HCT116 (cell line): ENCODE measurements around the gene GOLGA1. TPM values are rescaled to one million over a fixed set of nuclear protein-coding genes. Genes with fewer than 3 reads are reported as not detected.
A peak's percentile ranks its signal among the peaks of the same experiment; 100 is the strongest.

ENCODE experiments used
- ATAC-seq: fragments of 200-7000 bp; cut with Tn5 transposase; 2 replicates; pipeline ENCODE4 v1.9.1; 2020; ENCODE audit warnings: mild to moderate bottlenecking, moderate library complexity
- Bru-seq: library from RNA; stranded (reverse); fragments of 400-500 nt; gene quantifications from one replicate; lab custom pipeline; 2021; lab: Mats Ljungman, UMichigan
- BruChase-seq, 2 experiments: library from RNA; stranded (reverse); fragments of 400-500 nt; gene quantifications; one replicate each; lab custom pipeline; 2021; lab: Mats Ljungman, UMichigan
- BruUV-seq: library from RNA; stranded (reverse); fragments of 400-500 nt; replicated peaks from 2 replicates; lab custom pipeline; 2021; lab: Mats Ljungman, UMichigan
- CTCF ChIA-PET: fragments of 300-600 bp; sonication (Branson Sonifier 250); formaldehyde crosslinking; loops from one replicate; lab custom pipeline; 2021; ENCODE audit warnings: antibody characterized with exemption; lab: Charles Lee
- POLR2A ChIA-PET: fragments of 300-600, 350-600 bp; sonication (Branson Sonifier 250); formaldehyde crosslinking; loops from one replicate; lab custom pipeline; 2021; ENCODE audit warnings: antibody characterized with exemption; lab: Charles Lee
- RAD21 ChIA-PET, 2 experiments: fragments of 300-600 bp; sonication (Branson Sonifier 250); formaldehyde crosslinking; loops; one replicate each; lab custom pipeline; 2023; ENCODE audit warnings: low total read pairs in 2 of 2; ENCODE audit not compliant: uncharacterized antibody in 2 of 2, unreplicated experiment in 2 of 2, low non-redundant PET in 1 of 2; lab: Charles Lee
- DNase-seq: peaks from one replicate; pipeline ENCODE4 v3.0.0-alpha.2; 2010; ENCODE audit warnings: low read depth, low spot score
- H2AFZ ChIP-seq: fragments of 200-600 bp; shearing (Covaris generic), sonication (generic); 2 replicates; pipeline ENCODE4 v1.6.1; 2017; ENCODE audit warnings: low read depth, mixed run types, mixed read lengths, antibody characterized with exemption, low read length; ENCODE audit not compliant: poor library complexity, severe bottlenecking
- H3K27ac ChIP-seq: 2 replicates; pipeline ENCODE4 v1.5.1; 2012; ENCODE audit warnings: low read depth, low read length
- H3K27me3 ChIP-seq: fragments of 200-600 bp; sonication (generic); 2 replicates; pipeline ENCODE4 v1.6.1; 2016; ENCODE audit warnings: mixed run types, low read length, mixed read lengths; ENCODE audit not compliant: insufficient read depth
- H3K36me3 ChIP-seq, 2 experiments: fragments of 200-500 bp in 1 of 2; fragments of 200-600 bp in 1 of 2; sonication (Bioruptor generic) in 1 of 2; sonication (generic) in 1 of 2; 2 replicates each; pipeline versions ENCODE4 v1.5.1 to v1.6.1; 2014 to 2016; ENCODE audit warnings: low read length in 2 of 2, inconsistent platforms in 1 of 2, mixed read lengths in 1 of 2, mixed run types in 1 of 2; ENCODE audit not compliant: insufficient read depth in 2 of 2, control insufficient read depth in 1 of 2
- H3K4me1 ChIP-seq, 2 experiments: fragments of 200-600 bp in 1 of 2; sonication (generic) in 1 of 2; 2 replicates each; pipeline versions ENCODE4 v1.5.1 to v1.6.1; 2012 to 2017; ENCODE audit warnings: low read length in 2 of 2, inconsistent platforms in 1 of 2, mild to moderate bottlenecking in 1 of 2, mixed read lengths in 1 of 2, mixed run types in 1 of 2, moderate library complexity in 1 of 2; ENCODE audit not compliant: insufficient read depth in 2 of 2, control insufficient read depth in 1 of 2
- H3K4me2 ChIP-seq: fragments of 200-600 bp; sonication (generic); 2 replicates; pipeline ENCODE4 v1.6.1; 2017; ENCODE audit warnings: mixed run types, low read length, mixed read lengths
- H3K4me3 ChIP-seq, 2 experiments: fragments of 200-600 bp in 1 of 2; sonication (generic) in 1 of 2; replicated peaks in 1 of 2; 2 replicates each; pipeline ENCODE4 v1.5.1; 2011 to 2016; ENCODE audit warnings: low read length in 2 of 2, control low read depth in 1 of 2, low read depth in 1 of 2, mild to moderate bottlenecking in 1 of 2, mixed read lengths in 1 of 2, mixed run types in 1 of 2
- H3K79me2 ChIP-seq: fragments of 200-600 bp; sonication (generic); 2 replicates; pipeline ENCODE4 v1.6.1; 2017; ENCODE audit warnings: mild to moderate bottlenecking, mixed run types, low read length, moderate library complexity, mixed read lengths; ENCODE audit not compliant: insufficient read depth
- H3K9ac ChIP-seq: fragments of 200-600 bp; sonication (generic); 2 replicates; pipeline ENCODE4 v1.6.1; 2016; ENCODE audit warnings: low read length, mixed read lengths
- H3K9me2 ChIP-seq: fragments of 200-600 bp; sonication (generic), shearing (Covaris generic); 2 replicates; pipeline ENCODE4 v1.6.1; 2017; ENCODE audit warnings: mixed run types, mild to moderate bottlenecking, moderate library complexity; ENCODE audit not compliant: insufficient read depth
- H3K9me3 ChIP-seq, 2 experiments: fragments of 200-500 bp in 1 of 2; fragments of 200-600 bp in 1 of 2; sonication (Bioruptor generic) in 1 of 2; sonication (generic) in 1 of 2; 2 replicates each; pipeline ENCODE4 v1.6.1; 2014 to 2017; ENCODE audit warnings: low read length in 2 of 2, mixed read lengths in 2 of 2, inconsistent platforms in 1 of 2, low read depth in 1 of 2, mild to moderate bottlenecking in 1 of 2, mixed run types in 1 of 2, moderate library complexity in 1 of 2; ENCODE audit not compliant: control insufficient read depth in 1 of 2, insufficient read depth in 1 of 2
- H4K20me1 ChIP-seq: fragments of 200-600 bp; sonication (generic), shearing (Covaris generic); 2 replicates; pipeline ENCODE4 v1.6.1; 2017; ENCODE audit warnings: mixed run types, mild to moderate bottlenecking, moderate library complexity; ENCODE audit not compliant: insufficient read depth
- CEBPB ChIP-seq: IDR thresholded peaks from 2 replicates; pipeline ENCODE4 v1.6.1; 2012; ENCODE audit warnings: low read depth
- EGR1 ChIP-seq: IDR thresholded peaks from 2 replicates; pipeline ENCODE4 v1.6.1; 2012; ENCODE audit warnings: low read depth
- ELF1 ChIP-seq: IDR thresholded peaks from 2 replicates; pipeline ENCODE4 v1.6.1; 2012; ENCODE audit warnings: low read depth, borderline replicate concordance
- EZH2 ChIP-seq: fragments of 200-600 bp; sonication (generic); IDR thresholded peaks from 2 replicates; pipeline ENCODE4 v1.6.1; 2017; ENCODE audit warnings: antibody characterized with exemption, mixed run types
- EZH2phosphoT487 ChIP-seq: fragments of 200-600 bp; IDR thresholded peaks from 2 replicates; pipeline ENCODE4 v1.6.1; 2018; ENCODE audit warnings: antibody characterized with exemption, borderline replicate concordance
- JUND ChIP-seq: IDR thresholded peaks from 2 replicates; pipeline ENCODE4 v1.6.1; 2012
- POLR2A ChIP-seq: IDR thresholded peaks from 2 replicates; pipeline ENCODE4 v1.7.0; 2011; ENCODE audit warnings: borderline replicate concordance; ENCODE audit not compliant: insufficient read depth, insufficient read length; ENCODE audit errors: extremely low read depth
- POLR2AphosphoS5 ChIP-seq: IDR thresholded peaks from 2 replicates; pipeline ENCODE4 v1.6.1; 2011; ENCODE audit warnings: mild to moderate bottlenecking, low read depth, low read length, moderate library complexity
- RAD21 ChIP-seq: IDR thresholded peaks from 2 replicates; pipeline ENCODE4 v1.6.1; 2012; ENCODE audit warnings: low read depth, mild to moderate bottlenecking
- SP1 ChIP-seq: IDR thresholded peaks from 2 replicates; pipeline ENCODE4 v1.6.1; 2012; ENCODE audit warnings: low read depth
- SRF ChIP-seq: IDR thresholded peaks from 2 replicates; pipeline ENCODE4 v1.6.1; 2012; ENCODE audit warnings: low read depth
- ZFX ChIP-seq: fragments of 450-650 bp; IDR thresholded peaks from 2 replicates; pipeline ENCODE4 v1.6.1; 2017
- ZNF274 ChIP-seq: fragments of 200-500 bp; sonication (Bioruptor generic); IDR thresholded peaks from 2 replicates; pipeline ENCODE4 v1.6.1; 2014; ENCODE audit warnings: mild to moderate bottlenecking, low read depth, low read length, inconsistent platforms
- intact Hi-C: fragments of 100-400 bp; cut with micrococcal nuclease; formaldehyde crosslinking; loops from 2 replicates; pipeline ENCODE4 v1.10.0; 2022
- long read RNA-seq: library from polyadenylated mRNA; unstranded; transcript quantifications from one replicate; pipeline ENCODE4 v2.0.0, GENCODE V29; 2021; ENCODE audit not compliant: unreplicated experiment
- polyA plus RNA-seq: library from polyadenylated mRNA; unstranded; fragments of >200 nt; gene quantifications from 2 replicates; pipeline ENCODE4 v1.2.1, GENCODE V29; 2012; ENCODE audit warnings: missing spikeins
- total RNA-seq: library from RNA; stranded (reverse); gene quantifications from one replicate; pipeline ENCODE4 v1.2.1, GENCODE V29; 2021; ENCODE audit not compliant: unreplicated experiment
- TF ChIP-seq, protein P1 (sequence below): IDR thresholded peaks from 2 replicates; pipeline ENCODE4 v1.6.1; 2011; ENCODE audit warnings: mild to moderate bottlenecking, low read length, moderate library complexity; ENCODE audit not compliant: insufficient replicate concordance; ENCODE audit errors: extremely low read depth
- TF ChIP-seq, protein P2 (sequence below): IDR thresholded peaks from 2 replicates; pipeline ENCODE4 v1.6.1; 2012
- TF ChIP-seq, protein P3 (sequence below): IDR thresholded peaks from 2 replicates; pipeline ENCODE4 v1.6.1; 2012; ENCODE audit warnings: low read depth
- TF ChIP-seq, protein P4 (sequence below): IDR thresholded peaks from 2 replicates; pipeline ENCODE4 v1.6.1; 2012

GOLGA1 gene, protein sequence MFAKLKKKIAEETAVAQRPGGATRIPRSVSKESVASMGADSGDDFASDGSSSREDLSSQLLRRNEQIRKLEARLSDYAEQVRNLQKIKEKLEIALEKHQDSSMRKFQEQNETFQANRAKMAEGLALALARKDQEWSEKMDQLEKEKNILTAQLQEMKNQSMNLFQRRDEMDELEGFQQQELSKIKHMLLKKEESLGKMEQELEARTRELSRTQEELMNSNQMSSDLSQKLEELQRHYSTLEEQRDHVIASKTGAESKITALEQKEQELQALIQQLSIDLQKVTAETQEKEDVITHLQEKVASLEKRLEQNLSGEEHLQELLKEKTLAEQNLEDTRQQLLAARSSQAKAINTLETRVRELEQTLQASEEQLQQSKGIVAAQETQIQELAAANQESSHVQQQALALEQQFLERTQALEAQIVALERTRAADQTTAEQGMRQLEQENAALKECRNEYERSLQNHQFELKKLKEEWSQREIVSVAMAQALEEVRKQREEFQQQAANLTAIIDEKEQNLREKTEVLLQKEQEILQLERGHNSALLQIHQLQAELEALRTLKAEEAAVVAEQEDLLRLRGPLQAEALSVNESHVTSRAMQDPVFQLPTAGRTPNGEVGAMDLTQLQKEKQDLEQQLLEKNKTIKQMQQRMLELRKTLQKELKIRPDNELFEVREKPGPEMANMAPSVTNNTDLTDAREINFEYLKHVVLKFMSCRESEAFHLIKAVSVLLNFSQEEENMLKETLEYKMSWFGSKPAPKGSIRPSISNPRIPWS
- total RNA-seq (13.1 TPM), Bru-seq, nascent RNA (percentile 67 among the genes with signal in this experiment), BruChase-seq, experiment 1, labeled RNA remaining after a 6-hour chase (percentile 75 among the genes with signal in this experiment), BruChase-seq, experiment 2, labeled RNA remaining after a 2-hour chase (percentile 71 among the genes with signal in this experiment)
- polyA plus RNA-seq, result 6.0 and 7.5 TPM in 2 replicates
- long read RNA-seq, full-length matches to known transcripts, result 4 of 24 reads
- long read RNA-seq, partial matches to known transcripts, result 4 of 24 reads
- long read RNA-seq, other reads (novel, unspliced or antisense), result 16 of 24 reads

DNA sequence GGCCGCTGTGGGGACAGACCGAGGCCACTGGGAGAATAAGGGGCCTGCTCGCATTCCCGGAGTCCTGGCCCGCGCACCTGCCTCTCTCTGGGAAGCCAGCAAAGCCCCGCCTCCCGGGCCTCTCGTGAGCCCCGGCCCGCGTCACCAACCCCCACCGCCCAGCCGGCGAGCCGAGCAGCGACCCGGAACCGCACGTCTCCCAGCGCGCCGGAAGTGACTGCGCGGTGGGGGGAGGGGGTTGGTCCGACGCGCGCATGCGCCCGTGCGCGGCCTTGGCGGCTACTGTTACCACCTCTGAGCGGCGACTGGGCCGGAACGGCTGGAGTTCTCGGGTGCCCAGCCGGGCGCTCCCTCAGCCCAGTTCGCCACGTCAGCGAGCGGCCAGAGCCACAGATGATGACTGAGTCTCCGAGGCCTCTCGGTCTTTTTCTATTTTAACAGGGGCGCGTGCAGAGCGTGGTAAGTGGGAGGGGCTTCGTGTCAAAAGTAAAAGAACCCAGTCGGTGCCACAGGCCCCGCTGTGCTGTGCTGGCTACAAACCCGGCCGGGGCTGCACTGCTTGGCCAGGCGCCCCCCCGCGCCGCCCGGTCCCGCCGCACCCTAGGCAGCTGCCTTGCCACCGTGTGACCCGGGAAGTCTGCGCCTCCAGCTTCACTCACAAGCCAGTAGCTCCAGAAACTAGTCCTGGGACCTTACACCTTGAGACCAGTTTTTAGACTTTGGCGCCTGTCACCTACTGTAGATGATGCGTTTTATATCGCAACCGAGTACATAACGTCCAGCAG lies at the start of gene GOLGA1:
Gene GOLGA1, minus strand, starts transcription at position 190 of the 785 bp plus-strand sequence. CDS start 2,372 bp downstream, outside the sequence.
- Histone ChIP-seq H3K79me2 (0 out of 2 replicates have a peak, but pooled peaks cover 7% of the 10 kb centered on the region), H3K4me1 (peaks cover 9 to 15% of the 10 kb centered on the region in 2 experiments; a peak in 3 of 4 replicates), H3K9me2 (no peaks in the 10 kb centered on the region), H4K20me1 (no peaks in the 10 kb centered on the region), H3K4me3 (peak within 1 kb of the TSS; percentile 73 to 88), H3K9ac (peak within 1 kb of the TSS; percentile 85), H3K27ac (peak within 1 kb of the TSS; percentile 83), H2AFZ (no peak within 1 kb of the TSS), H3K36me3 (peaks cover 0 to 2% of the 10 kb centered on the region in 2 experiments; a peak in 1 of 4 replicates), H3K4me2 (peak within 1 kb of the TSS; percentile 88), H3K27me3 (no peaks in the 10 kb centered on the region), H3K9me3 (no peaks in the 10 kb centered on the region)
- intact Hi-C loops, result no loop called here
- peak; percentile 88 for ATAC-seq
- TSS peak; percentile 69 for BruUV-seq
- DNase-seq, result peak; percentile 80
- CTCF ChIA-PET, result interaction anchor here (0.6 kb wide), 1 partner anchor 442 kb away, joined by 3 read pairs; no protein-coding TSS in a partner anchor
- RAD21 ChIA-PET, result no interaction called here
- POLR2A ChIA-PET, result no interaction called here
- TF ChIP-seq, protein P1, sequence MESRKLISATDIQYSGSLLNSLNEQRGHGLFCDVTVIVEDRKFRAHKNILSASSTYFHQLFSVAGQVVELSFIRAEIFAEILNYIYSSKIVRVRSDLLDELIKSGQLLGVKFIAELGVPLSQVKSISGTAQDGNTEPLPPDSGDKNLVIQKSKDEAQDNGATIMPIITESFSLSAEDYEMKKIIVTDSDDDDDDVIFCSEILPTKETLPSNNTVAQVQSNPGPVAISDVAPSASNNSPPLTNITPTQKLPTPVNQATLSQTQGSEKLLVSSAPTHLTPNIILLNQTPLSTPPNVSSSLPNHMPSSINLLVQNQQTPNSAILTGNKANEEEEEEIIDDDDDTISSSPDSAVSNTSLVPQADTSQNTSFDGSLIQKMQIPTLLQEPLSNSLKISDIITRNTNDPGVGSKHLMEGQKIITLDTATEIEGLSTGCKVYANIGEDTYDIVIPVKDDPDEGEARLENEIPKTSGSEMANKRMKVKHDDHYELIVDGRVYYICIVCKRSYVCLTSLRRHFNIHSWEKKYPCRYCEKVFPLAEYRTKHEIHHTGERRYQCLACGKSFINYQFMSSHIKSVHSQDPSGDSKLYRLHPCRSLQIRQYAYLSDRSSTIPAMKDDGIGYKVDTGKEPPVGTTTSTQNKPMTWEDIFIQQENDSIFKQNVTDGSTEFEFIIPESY, result no peak
- TF ChIP-seq JUND (no peak), POLR2A (peak; percentile 55), EGR1 (no peak), ZFX (peak; percentile 95), POLR2AphosphoS5 (peak; percentile 96), EZH2phosphoT487 (no peak), SRF (peak; percentile 90), EZH2 (no peak), ELF1 (peak; percentile 79), ZNF274 (no peak), RAD21 (no peak), CEBPB (no peak), SP1 (peak; percentile 72)
- TF ChIP-seq, protein P2, sequence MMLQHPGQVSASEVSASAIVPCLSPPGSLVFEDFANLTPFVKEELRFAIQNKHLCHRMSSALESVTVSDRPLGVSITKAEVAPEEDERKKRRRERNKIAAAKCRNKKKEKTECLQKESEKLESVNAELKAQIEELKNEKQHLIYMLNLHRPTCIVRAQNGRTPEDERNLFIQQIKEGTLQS, result no peak
- TF ChIP-seq, protein P3, sequence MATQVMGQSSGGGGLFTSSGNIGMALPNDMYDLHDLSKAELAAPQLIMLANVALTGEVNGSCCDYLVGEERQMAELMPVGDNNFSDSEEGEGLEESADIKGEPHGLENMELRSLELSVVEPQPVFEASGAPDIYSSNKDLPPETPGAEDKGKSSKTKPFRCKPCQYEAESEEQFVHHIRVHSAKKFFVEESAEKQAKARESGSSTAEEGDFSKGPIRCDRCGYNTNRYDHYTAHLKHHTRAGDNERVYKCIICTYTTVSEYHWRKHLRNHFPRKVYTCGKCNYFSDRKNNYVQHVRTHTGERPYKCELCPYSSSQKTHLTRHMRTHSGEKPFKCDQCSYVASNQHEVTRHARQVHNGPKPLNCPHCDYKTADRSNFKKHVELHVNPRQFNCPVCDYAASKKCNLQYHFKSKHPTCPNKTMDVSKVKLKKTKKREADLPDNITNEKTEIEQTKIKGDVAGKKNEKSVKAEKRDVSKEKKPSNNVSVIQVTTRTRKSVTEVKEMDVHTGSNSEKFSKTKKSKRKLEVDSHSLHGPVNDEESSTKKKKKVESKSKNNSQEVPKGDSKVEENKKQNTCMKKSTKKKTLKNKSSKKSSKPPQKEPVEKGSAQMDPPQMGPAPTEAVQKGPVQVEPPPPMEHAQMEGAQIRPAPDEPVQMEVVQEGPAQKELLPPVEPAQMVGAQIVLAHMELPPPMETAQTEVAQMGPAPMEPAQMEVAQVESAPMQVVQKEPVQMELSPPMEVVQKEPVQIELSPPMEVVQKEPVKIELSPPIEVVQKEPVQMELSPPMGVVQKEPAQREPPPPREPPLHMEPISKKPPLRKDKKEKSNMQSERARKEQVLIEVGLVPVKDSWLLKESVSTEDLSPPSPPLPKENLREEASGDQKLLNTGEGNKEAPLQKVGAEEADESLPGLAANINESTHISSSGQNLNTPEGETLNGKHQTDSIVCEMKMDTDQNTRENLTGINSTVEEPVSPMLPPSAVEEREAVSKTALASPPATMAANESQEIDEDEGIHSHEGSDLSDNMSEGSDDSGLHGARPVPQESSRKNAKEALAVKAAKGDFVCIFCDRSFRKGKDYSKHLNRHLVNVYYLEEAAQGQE, result no peak
- TF ChIP-seq, protein P4, sequence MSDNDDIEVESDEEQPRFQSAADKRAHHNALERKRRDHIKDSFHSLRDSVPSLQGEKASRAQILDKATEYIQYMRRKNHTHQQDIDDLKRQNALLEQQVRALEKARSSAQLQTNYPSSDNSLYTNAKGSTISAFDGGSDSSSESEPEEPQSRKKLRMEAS, result peak; percentile 88
